SU-DHL-6 (cell line): ENCODE results near the gene SLC25A25.

Experiments
- H2AFZ ChIP-seq: fragments of 200-600 bp; sonication (generic); 2 replicates; pipeline ENCODE4 v1.6.1; 2014; ENCODE audit warnings: low read depth, mild to moderate bottlenecking, moderate library complexity, mixed read lengths, antibody characterized with exemption, low read length; ENCODE audit not compliant: severe bottlenecking
- H3F3A ChIP-seq: fragments of 200-600 bp; shearing (Covaris generic); 2 replicates; pipeline ENCODE4 v1.6.0; 2016; ENCODE audit warnings: antibody characterized with exemption, mild to moderate bottlenecking; ENCODE audit not compliant: insufficient read depth
- H3K27ac ChIP-seq: fragments of 200-600 bp; sonication (generic); 2 replicates; pipeline ENCODE4 v1.5.1; 2016; ENCODE audit warnings: low read depth, mild to moderate bottlenecking, low read length, moderate library complexity, mixed read lengths
- H3K27me3 ChIP-seq: fragments of 200-600 bp; sonication (generic), shearing (Covaris generic); 2 replicates; pipeline ENCODE4 v1.6.0; 2014; ENCODE audit warnings: mild to moderate bottlenecking, low read length
- H3K36me3 ChIP-seq: fragments of 200-600 bp; sonication (generic); 2 replicates; pipeline ENCODE4 v1.6.1; 2014; ENCODE audit warnings: mild to moderate bottlenecking, low read length, mixed read lengths
- H3K4me2 ChIP-seq: fragments of 300-600, 200-600 bp; shearing (Covaris generic), sonication (generic); 2 replicates; pipeline ENCODE4 v1.6.0; 2014; ENCODE audit warnings: low read length, low read depth, mild to moderate bottlenecking; ENCODE audit not compliant: poor library complexity, severe bottlenecking
- H3K4me3 ChIP-seq: fragments of 200-600 bp; sonication (generic); 2 replicates; pipeline ENCODE4 v1.5.1; 2014; ENCODE audit warnings: antibody characterized with exemption, low read length, mild to moderate bottlenecking, mixed read lengths; ENCODE audit not compliant: insufficient read depth, poor library complexity, severe bottlenecking
- H3K79me2 ChIP-seq: fragments of 200-600 bp; sonication (generic); 2 replicates; pipeline ENCODE4 v1.6.1; 2014; ENCODE audit warnings: mild to moderate bottlenecking, low read length, moderate library complexity; ENCODE audit not compliant: insufficient read depth
- H3K9ac ChIP-seq: fragments of 200-600 bp; sonication (generic); 2 replicates; pipeline ENCODE4 v1.7.0; 2014; ENCODE audit warnings: mild to moderate bottlenecking, low read length
- H3K9me2 ChIP-seq: fragments of 200-600 bp; sonication (generic); replicated peaks from 2 replicates; pipeline ENCODE4 v1.6.1; 2014; ENCODE audit warnings: low read length; ENCODE audit not compliant: insufficient read depth
- H3K9me3 ChIP-seq: fragments of 200-600 bp; sonication (generic); 2 replicates; pipeline ENCODE4 v1.6.1; 2014; ENCODE audit warnings: low read length, mixed read lengths; ENCODE audit not compliant: insufficient read depth
- H4K20me1 ChIP-seq: fragments of 200-600 bp; sonication (generic); 2 replicates; pipeline ENCODE4 v1.6.1; 2014; ENCODE audit warnings: low read depth, mild to moderate bottlenecking, antibody characterized with exemption, low read length, moderate library complexity, mixed read lengths
- EZH2phosphoT487 ChIP-seq: fragments of 200-600 bp; sonication (generic), shearing (Covaris generic); conservative IDR thresholded peaks from 2 replicates; pipeline ENCODE4 v1.6.1; 2018; ENCODE audit warnings: mild to moderate bottlenecking, antibody characterized with exemption, low read length, moderate library complexity, mixed read lengths
- TF ChIP-seq, protein P1 (sequence below): fragments of 200-600 bp; sonication (generic); IDR thresholded peaks from one replicate; pipeline ENCODE4 v1.5.1; 2017; ENCODE audit warnings: antibody characterized with exemption, mild to moderate bottlenecking, low read length, moderate library complexity; ENCODE audit not compliant: insufficient read depth, poor library complexity, severe bottlenecking

The SLC25A25 gene

DNA sequence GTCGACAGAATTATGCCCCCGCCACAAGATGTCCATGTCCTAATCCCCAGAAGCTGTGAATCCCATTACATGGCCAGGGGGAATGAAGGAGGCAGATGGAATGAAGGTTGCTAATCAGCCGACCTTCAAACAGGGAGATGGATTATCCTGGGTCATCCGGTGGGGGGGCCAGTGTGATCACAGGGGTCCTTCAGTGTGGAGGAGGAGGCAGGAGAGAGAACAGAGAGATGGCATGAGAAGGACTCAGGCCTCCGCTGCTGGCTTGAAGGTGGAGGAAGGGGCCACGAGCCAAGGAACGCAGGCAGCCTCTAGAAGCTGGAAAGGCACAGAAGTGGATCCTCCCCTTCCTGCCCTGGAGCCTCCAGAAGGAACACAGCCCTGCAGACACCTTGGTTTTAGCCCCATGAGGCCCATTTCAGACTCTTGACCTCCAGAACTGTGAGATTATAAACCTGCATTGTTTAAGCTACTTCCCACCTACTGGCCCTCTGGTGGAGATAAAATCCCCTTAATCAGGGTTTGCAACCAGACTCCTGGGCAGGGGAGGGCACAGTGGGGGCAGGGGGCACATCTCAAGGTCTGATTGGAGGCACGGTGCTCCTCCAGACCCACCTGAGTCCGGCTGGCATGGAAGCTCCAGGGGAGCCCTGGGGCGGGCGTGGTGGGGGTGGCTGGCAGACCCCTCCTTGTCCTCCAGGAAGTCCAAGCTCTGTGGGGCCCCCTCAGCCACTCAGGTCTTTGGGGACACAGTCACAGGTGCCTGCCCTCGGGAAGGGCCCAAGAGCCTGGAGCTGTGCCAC, 45.7 kb downstream of the SLC25A25 start:
- no peak overlapping the region for H3K9ac ChIP-seq
- no peaks in the 10 kb centered on the region for H4K20me1 ChIP-seq

DNA sequence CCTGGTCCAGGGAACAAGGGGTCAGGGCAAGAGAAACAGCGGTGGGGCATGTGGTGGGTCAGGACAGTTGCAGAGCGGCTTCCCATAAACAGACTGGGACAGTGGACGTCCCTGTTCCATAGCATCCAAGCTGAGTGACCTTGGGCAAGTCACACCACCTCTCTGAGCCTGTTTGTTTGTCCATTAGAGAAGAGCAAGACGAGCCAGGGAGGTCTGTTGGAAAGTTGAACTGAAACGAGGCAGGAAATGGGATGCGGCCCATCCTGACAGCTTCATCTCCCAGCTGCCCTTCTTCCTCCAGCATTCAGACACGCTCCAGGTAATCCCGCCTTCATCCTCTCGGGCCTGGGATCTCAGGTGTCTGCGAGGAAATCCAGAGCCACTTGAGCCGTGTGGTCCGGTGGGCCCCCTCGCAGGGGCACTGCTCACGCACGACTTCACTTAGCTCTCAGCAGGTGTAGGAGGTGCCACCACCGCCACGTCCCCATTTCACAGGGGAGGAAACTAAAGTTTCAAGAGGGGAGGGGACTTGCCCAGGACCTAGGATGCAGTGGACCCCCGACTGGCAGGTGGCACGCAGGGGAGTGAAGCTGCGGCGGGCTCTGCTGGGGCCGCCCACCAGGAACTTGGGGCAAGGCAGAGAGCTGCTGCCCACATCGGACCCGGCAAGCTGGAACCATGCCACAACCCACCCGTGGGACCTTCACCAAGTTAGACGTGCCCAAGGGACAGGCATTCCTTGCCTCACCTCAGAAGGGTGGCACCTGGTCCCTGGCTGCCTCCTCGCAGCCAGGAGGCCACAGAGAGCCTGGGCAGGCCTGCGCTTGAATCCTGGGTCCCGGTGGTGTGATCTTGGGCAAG, 46.5 kb downstream of the SLC25A25 start:
- no peak overlapping the region for H3K4me2 ChIP-seq

More for the DNA sequence above, 45.7 kb downstream of the SLC25A25 start:
- Histone ChIP-seq H3K9me3 (no peaks in the 10 kb centered on the region), H3F3A (0 out of 2 replicates have a peak, but pooled peaks cover 11% of the 10 kb centered on the region), H3K36me3 (no peaks in the 10 kb centered on the region), H3K4me2 (no peak overlapping the region), H3K27me3 (no peaks in the 10 kb centered on the region), H3K27ac (no peak overlapping the region), H3K4me3 (no peak overlapping the region), H2AFZ (no peak overlapping the region), H3K9me2 (no peaks in the 10 kb centered on the region), H3K79me2 (no peaks in the 10 kb centered on the region)
- TF ChIP-seq, protein P1, sequence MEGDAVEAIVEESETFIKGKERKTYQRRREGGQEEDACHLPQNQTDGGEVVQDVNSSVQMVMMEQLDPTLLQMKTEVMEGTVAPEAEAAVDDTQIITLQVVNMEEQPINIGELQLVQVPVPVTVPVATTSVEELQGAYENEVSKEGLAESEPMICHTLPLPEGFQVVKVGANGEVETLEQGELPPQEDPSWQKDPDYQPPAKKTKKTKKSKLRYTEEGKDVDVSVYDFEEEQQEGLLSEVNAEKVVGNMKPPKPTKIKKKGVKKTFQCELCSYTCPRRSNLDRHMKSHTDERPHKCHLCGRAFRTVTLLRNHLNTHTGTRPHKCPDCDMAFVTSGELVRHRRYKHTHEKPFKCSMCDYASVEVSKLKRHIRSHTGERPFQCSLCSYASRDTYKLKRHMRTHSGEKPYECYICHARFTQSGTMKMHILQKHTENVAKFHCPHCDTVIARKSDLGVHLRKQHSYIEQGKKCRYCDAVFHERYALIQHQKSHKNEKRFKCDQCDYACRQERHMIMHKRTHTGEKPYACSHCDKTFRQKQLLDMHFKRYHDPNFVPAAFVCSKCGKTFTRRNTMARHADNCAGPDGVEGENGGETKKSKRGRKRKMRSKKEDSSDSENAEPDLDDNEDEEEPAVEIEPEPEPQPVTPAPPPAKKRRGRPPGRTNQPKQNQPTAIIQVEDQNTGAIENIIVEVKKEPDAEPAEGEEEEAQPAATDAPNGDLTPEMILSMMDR, result no peak
- no peak for TF ChIP-seq EZH2phosphoT487

DNA sequence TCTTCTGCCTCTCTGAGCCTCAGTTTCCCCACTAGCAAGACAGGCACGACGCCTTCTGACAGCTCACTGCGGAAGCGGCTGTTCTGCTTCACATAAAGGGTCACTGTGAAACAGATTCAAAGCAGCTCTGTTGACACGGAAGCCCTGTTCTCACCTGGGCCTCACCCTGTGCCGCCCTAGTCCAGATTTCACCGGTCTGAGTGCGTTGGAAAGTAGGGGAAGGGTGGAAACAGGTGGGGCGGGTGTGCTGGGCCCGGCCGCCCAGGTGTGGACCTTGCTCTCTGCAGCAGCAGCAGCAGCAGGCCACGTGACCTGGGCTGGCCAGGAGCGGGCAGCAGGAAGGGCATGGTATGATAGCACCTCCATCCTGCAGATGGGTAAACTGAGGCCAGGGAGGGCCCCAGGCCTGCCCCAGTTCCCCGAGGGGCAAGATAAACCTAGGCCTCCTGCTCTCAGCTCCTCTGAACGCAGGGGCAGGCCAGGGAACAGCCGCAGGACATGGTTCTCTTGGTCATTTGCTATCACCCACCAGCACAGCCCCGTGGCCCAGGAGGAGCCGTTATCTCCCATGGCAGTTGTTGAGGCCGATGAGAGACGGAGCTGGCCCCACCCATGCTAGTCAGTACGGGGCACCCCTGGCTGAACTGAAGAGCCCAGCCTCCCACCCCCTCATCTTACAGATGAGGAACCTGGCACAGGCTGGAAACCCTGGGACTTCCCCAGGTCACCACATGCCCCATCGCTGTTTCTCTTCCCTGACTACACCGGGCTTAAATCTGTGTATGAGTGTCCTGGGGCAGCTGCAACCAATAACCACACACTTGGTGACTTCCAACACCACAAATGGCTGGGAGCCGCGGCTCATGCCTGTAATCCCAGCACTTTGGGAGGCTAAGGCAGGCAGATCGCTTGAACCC, 47.4 kb downstream of the SLC25A25 start:
- no peak overlapping the region for H3K4me2 ChIP-seq
- H3K9ac ChIP-seq, result no peak overlapping the region
- no peak overlapping the region for H2AFZ ChIP-seq
- no peak overlapping the region for H3K4me3 ChIP-seq
- H3K27ac ChIP-seq, result no peak overlapping the region
- H3F3A ChIP-seq, result 0 out of 2 replicates have a peak, but pooled peaks cover 6% of the 10 kb centered on the region
- no peak for TF ChIP-seq EZH2phosphoT487
- TF ChIP-seq, protein P1, result no peak
- no peaks in the 10 kb centered on the region for H3K9me2 ChIP-seq
- H3K9me3 ChIP-seq, result no peaks in the 10 kb centered on the region
- H3K27me3 ChIP-seq, result no peaks in the 10 kb centered on the region
- H3K36me3 ChIP-seq, result no peaks in the 10 kb centered on the region
- H4K20me1 ChIP-seq, result no peaks in the 10 kb centered on the region
- no peaks in the 10 kb centered on the region for H3K79me2 ChIP-seq

More for the DNA sequence above, 46.5 kb downstream of the SLC25A25 start:
- Histone ChIP-seq H3K9ac (no peak overlapping the region), H4K20me1 (no peaks in the 10 kb centered on the region), H3F3A (0 out of 2 replicates have a peak, but pooled peaks cover 10% of the 10 kb centered on the region), H3K4me3 (no peak overlapping the region), H3K9me3 (no peaks in the 10 kb centered on the region), H3K79me2 (no peaks in the 10 kb centered on the region), H3K27ac (no peak overlapping the region), H3K36me3 (no peaks in the 10 kb centered on the region), H3K9me2 (no peaks in the 10 kb centered on the region), H3K27me3 (no peaks in the 10 kb centered on the region), H2AFZ (no peak overlapping the region)
- TF ChIP-seq, protein P1, result no peak
- TF ChIP-seq EZH2phosphoT487, result no peak
